Measurements from ENCODE around the gene FOXG1.

Gene FOXG1

GRCh38 chr14:28756884-28757570 is 9.6 kb upstream of the FOXG1 start:
- Mint-ChIP-seq H3K4me3 (no peak overlapping the region), H3K27me3 (peaks cover 74% of the 10 kb centered on the region), H3K36me3 (ENCODE audit: insufficient read depth) (peaks cover 4% of the 10 kb centered on the region), H3K27ac (ENCODE audit: low read depth) (no peak overlapping the region), H3K9me3 (peaks cover 10% of the 10 kb centered on the region), H3K4me1 (no peaks in the 10 kb centered on the region)
- DNase-seq (ENCODE audit: low spot score in 2 of 2) (no peak), ATAC-seq (replicated peaks; ENCODE audit: extremely low read depth, poor library complexity, severe bottlenecking) (no peak)

GRCh38 chr14:28757786-28758185 is 8.8 kb upstream of the FOXG1 start:
- Mint-ChIP-seq H3K4me1 (no peaks in the 10 kb centered on the region), H3K27me3 (peaks cover 81% of the 10 kb centered on the region), H3K27ac (ENCODE audit: low read depth) (no peak overlapping the region), H3K36me3 (ENCODE audit: insufficient read depth) (peaks cover 4% of the 10 kb centered on the region), H3K9me3 (peaks cover 14% of the 10 kb centered on the region), H3K4me3 (no peak overlapping the region)
- ATAC-seq (replicated peaks; ENCODE audit: extremely low read depth, poor library complexity, severe bottlenecking): no peak
- no peak for DNase-seq (ENCODE audit: low spot score in 2 of 2)

GRCh38 chr14:28758253-28758884 is 8.2 kb upstream of the FOXG1 start:
- Mint-ChIP-seq H3K27ac (ENCODE audit: low read depth) (no peak overlapping the region), H3K4me1 (no peaks in the 10 kb centered on the region), H3K36me3 (ENCODE audit: insufficient read depth) (peaks cover 4% of the 10 kb centered on the region), H3K27me3 (peaks cover 81% of the 10 kb centered on the region), H3K9me3 (peaks cover 14% of the 10 kb centered on the region), H3K4me3 (no peak overlapping the region)
- ATAC-seq (replicated peaks; ENCODE audit: extremely low read depth, poor library complexity, severe bottlenecking) (no peak), DNase-seq (ENCODE audit: low spot score in 2 of 2) (no peak)

GRCh38 chr14:28758885-28759652 is 7.5 kb upstream of the FOXG1 start:
- DNase-seq (ENCODE audit: low spot score in 2 of 2) (no peak), ATAC-seq (replicated peaks; ENCODE audit: extremely low read depth, poor library complexity, severe bottlenecking) (no peak)
- Mint-ChIP-seq H3K36me3 (ENCODE audit: insufficient read depth) (peaks cover 4% of the 10 kb centered on the region), H3K27ac (ENCODE audit: low read depth) (no peak overlapping the region), H3K4me3 (no peak overlapping the region), H3K9me3 (peaks cover 14% of the 10 kb centered on the region), H3K4me1 (no peaks in the 10 kb centered on the region), H3K27me3 (peaks cover 83% of the 10 kb centered on the region)

GRCh38 chr14:28759653-28760313 is 6.8 kb upstream of the FOXG1 start:
- H3K27ac Mint-ChIP-seq (ENCODE audit: low read depth): no peak overlapping the region
- H3K27me3 Mint-ChIP-seq: peaks cover 86% of the 10 kb centered on the region
- no peak overlapping the region for H3K4me3 Mint-ChIP-seq
- no peaks in the 10 kb centered on the region for H3K4me1 Mint-ChIP-seq
- DNase-seq (ENCODE audit: low spot score in 2 of 2) (no peak), ATAC-seq (replicated peaks; ENCODE audit: extremely low read depth, poor library complexity, severe bottlenecking) (no peak)
- H3K9me3 Mint-ChIP-seq: peaks cover 14% of the 10 kb centered on the region
- H3K36me3 Mint-ChIP-seq (ENCODE audit: insufficient read depth): peaks cover 4% of the 10 kb centered on the region

- Mint-ChIP-seq H3K4me3 (no peak overlapping the region), H3K4me1 (no peaks in the 10 kb centered on the region), H3K9me3 (peaks cover 14% of the 10 kb centered on the region), H3K27ac (ENCODE audit: low read depth) (no peak overlapping the region), H3K36me3 (ENCODE audit: insufficient read depth) (peaks cover 4% of the 10 kb centered on the region), H3K27me3 (peaks cover 86% of the 10 kb centered on the region)
- no peak for DNase-seq (ENCODE audit: low spot score in 2 of 2)
- no peak for ATAC-seq (replicated peaks; ENCODE audit: extremely low read depth, poor library complexity, severe bottlenecking)
Measured at GRCh38 chr14:28760431-28760996, 6.1 kb upstream of the FOXG1 start.

- ATAC-seq (replicated peaks; ENCODE audit: extremely low read depth, poor library complexity, severe bottlenecking) (no peak), DNase-seq (ENCODE audit: low spot score in 2 of 2) (no peak)
- H3K4me3 Mint-ChIP-seq: no peak overlapping the region
- H3K36me3 Mint-ChIP-seq (ENCODE audit: insufficient read depth): peaks cover 6% of the 10 kb centered on the region
- peaks cover 85% of the 10 kb centered on the region for H3K27me3 Mint-ChIP-seq
- H3K4me1 Mint-ChIP-seq: no peaks in the 10 kb centered on the region
- peaks cover 19% of the 10 kb centered on the region for H3K9me3 Mint-ChIP-seq
- no peak overlapping the region for H3K27ac Mint-ChIP-seq (ENCODE audit: low read depth)
Measured at GRCh38 chr14:28761438-28762291, 4.9 kb upstream of the FOXG1 start.

GRCh38 chr14:28762303-28762954 is 4.2 kb upstream of the FOXG1 start:
- Mint-ChIP-seq H3K9me3 (peaks cover 19% of the 10 kb centered on the region), H3K4me3 (no peak overlapping the region), H3K36me3 (ENCODE audit: insufficient read depth) (peaks cover 4% of the 10 kb centered on the region), H3K27me3 (peaks cover 77% of the 10 kb centered on the region), H3K4me1 (no peaks in the 10 kb centered on the region), H3K27ac (ENCODE audit: low read depth) (no peak overlapping the region)
- no peak for DNase-seq (ENCODE audit: low spot score in 2 of 2)
- no peak for ATAC-seq (replicated peaks; ENCODE audit: extremely low read depth, poor library complexity, severe bottlenecking)

- Mint-ChIP-seq H3K4me1 (no peaks in the 10 kb centered on the region), H3K36me3 (ENCODE audit: insufficient read depth) (peaks cover 4% of the 10 kb centered on the region), H3K27me3 (peaks cover 73% of the 10 kb centered on the region), H3K4me3 (no peak overlapping the region), H3K9me3 (peaks cover 19% of the 10 kb centered on the region), H3K27ac (ENCODE audit: low read depth) (no peak overlapping the region)
- no peak for DNase-seq (ENCODE audit: low spot score in 2 of 2)
- no peak for ATAC-seq (replicated peaks; ENCODE audit: extremely low read depth, poor library complexity, severe bottlenecking)
Measured at GRCh38 chr14:28762955-28763326, 3.6 kb upstream of the FOXG1 start.

- Mint-ChIP-seq H3K4me3 (no peak overlapping the region), H3K27me3 (peaks cover 73% of the 10 kb centered on the region), H3K27ac (ENCODE audit: low read depth) (no peak overlapping the region), H3K4me1 (no peaks in the 10 kb centered on the region), H3K9me3 (peaks cover 24% of the 10 kb centered on the region), H3K36me3 (ENCODE audit: insufficient read depth) (peaks cover 2% of the 10 kb centered on the region)
- ATAC-seq (replicated peaks; ENCODE audit: extremely low read depth, poor library complexity, severe bottlenecking) (no peak), DNase-seq (ENCODE audit: low spot score in 2 of 2) (no peak)
Measured at GRCh38 chr14:28763751-28764256, 2.8 kb upstream of the FOXG1 start.

Measured in central memory CD8-positive, alpha-beta T cell (primary cell).